Stromal cell of bone marrow (primary cell): ENCODE results near the gene UBE2H.
"Not testable (repeated sequence)": the region's sequence is repeated elsewhere in the genome, so short reads cannot be mapped to it uniquely, and the experiment has no call there.

Experiments
- DNase-seq: peaks from one replicate; pipeline ENCODE4 v3.0.0-alpha.2; 2012; ENCODE audit warnings: low read depth

Gene UBE2H

DNA sequence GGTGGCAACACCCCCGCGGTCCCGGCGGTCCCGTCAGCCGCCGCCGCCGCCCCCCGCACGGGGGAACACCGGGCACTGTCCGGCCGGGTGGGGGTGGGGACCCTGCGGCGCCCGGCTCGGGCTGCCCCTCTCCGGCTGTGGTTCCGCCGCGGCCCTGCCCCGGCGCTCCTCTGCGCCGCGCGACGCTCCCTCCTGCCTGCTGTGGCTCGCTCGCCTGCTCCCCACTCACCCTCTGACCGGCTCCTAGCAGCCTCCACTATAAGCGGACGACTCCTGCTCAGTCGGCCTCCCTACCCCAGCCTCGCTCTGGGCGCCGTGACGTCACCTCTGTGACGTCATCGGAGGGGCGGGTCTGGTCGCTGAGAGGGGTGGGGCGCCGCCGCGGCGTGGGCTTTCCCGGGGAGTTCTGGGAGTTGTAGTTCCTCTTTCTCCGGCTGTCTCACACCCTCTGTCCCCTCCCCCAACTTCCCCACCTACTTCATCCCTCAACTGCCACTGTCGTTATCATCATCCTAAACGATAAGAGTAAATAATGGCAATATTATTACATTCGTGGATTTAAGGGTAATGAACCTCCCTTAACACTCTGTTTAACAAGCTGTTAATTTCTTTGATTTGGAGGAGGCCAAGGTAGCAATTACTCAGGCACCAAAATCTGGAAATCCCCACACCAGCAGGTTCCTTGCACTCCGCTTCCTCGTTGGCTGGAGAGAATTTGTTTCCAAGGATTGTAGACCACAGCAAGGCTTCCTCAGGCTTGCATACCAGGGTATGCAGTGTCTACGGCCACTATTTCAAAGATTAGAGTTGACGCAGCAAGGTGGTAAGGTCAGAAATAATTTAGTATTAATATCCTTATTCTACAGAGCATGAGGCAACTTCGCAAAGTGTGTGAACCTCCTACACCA lies at the start of gene UBE2H:
UBE2H (minus strand) TSS at position 308 of the 908 bp plus-strand sequence. CDS start 405 bp downstream, outside the sequence.
- peak; percentile 81 for DNase-seq

DNA sequence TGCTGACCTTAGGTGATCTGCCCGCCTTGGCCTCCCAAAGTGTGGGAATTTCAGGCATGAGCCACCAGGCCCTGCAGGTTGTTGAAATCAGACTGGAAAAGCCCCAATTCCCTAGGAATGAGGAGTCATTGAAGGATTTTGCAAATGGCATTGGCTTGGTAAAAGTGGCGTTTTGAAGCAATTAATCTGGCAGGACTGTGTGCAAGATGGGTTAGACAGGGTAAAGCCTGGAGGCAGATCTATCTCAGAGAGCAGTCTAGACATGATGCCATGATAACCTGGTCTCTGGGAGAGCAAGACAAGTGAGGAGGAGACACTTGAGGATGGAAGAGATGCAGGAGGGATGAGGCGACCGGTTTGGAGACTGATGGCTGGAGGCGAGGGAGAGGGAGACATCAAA lies 45.7 kb upstream of the UBE2H start:
- DNase-seq = no peak

DNA sequence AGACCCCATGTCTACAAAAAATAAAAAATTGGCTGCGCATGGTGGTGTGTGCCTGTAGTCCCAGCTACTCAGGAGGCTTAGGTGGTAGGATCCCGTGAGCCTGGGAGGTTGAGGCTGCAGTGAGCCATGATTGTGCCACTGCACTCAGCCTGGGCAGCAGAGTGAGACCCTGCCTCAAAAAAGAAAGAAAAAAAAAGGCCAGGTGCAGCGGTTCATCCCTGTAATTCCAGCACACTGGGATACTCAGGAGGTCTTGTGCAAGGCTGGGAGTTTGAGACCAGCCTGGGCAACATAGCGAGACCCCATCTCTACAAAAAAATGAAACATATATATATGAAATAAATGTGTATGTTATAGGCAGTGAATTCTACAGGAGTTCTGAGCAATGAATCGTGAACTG lies 44.5 kb upstream of the UBE2H start:
- no peak for DNase-seq

DNA sequence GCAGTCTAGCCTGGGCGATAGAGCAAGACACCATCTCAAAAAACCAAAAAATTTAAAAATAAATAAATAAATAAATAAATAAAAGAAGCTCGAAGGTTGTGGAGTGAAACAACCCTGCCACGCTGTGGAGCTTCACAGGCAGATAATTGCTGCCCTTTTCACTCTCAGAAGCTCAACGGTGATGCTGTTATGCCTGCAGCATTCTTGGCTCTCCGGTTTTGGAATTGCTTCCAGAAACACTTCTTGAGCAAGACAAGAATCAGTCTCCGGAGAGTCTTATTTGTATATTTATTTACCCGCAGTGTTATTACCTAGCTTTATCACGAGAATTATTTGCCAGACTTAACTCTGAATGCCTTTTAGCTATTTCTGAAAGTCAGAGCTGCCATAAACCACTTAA lies 40.5 kb upstream of the UBE2H start:
- DNase-seq = no peak

DNA sequence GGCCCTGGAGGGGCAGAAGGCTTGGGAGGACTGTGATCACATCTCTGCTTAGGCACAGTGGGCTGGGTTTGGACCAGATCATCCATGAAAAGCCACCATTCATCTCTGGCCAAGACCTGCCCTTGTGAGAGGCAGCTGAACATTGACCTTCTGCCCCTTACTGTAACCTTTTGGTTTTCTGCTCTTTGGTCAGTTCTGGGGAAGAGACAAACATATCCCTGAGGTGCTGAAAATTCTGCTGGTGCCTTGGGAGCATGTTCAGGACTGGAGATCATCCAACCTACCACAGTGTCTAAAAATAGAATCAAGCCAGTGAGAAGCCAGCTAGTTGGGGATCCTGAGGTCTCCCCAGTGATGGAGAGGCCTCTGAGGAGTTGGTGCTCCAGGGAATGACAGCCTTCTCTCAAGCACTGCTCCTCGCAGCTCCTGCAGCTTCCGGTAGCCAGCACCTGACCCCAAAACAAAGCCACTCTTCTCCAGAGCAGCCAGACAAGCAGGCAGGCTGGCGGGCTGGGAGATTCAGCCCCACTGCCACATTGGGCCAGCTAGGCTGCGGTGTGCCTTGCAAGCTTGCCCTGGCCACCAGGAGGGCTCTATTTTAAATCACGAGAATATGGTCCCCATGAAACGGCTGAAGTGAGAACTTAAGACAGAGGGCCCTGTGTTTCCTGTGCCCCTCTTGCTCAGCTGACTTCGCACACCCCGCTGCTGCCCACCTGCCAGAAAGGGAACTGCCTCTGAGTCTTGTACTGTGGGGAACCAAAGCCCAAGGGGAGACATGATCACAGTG lies 37.8 kb upstream of the UBE2H start:
- DNase-seq = no peak

DNA sequence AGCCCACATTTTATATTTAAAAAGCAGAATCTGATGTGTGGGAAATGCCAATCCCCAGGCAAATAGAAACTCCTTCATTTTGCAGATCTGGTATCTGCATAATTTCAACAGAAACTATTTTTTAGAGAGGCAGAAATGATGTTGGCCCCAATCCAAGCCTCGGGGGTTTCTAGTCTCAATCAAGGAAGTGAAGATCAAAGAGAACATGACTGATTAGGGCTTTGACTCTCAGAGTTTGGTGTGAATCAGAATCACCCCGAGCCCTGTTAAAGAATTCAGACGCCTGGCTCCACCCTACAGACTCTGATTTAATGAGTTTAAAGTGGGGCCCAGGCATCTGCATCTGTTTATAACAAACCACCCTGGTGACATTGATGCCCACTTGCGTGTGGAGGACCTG lies 36.7 kb upstream of the UBE2H start:
- no peak for DNase-seq

DNA sequence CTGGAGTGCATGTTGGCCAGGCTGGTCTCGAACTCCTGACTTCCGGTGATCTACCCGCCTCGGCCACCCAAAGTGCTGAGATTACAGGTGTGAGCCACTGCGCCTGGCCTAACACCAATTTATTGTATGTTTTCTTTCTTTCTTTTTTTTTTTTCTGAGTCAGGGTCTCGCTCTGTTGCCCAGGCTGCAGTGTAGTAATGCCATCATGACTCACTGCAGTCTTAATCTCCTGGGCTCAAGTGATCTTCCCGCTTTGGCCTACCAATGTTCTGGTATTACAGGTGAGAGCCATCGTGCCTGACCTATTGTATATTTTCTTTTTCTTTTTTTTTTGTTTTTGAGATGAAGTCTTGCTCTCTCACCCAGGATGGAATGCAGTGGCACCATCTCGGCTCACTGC lies 33.8 kb upstream of the UBE2H start:
- DNase-seq = no peak

DNA sequence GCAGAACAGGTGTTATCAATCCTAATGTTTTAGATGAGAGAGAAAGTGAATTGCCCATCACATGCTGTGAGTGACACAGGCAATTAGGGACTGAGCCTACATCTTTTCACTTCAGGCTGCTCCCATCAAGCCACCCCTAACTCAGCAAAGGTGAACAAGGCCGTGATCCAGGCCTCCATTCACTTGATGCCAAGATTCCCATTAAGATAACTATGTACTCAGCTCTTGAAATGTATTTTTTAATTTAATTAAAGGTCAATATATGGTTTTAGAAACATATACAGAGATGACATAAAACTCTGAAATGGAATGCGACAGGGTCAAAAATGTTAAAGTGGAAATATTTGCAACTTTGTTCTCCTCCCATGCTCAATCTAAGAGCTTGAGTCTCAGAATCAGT lies 27.9 kb upstream of the UBE2H start:
- DNase-seq = no peak

DNA sequence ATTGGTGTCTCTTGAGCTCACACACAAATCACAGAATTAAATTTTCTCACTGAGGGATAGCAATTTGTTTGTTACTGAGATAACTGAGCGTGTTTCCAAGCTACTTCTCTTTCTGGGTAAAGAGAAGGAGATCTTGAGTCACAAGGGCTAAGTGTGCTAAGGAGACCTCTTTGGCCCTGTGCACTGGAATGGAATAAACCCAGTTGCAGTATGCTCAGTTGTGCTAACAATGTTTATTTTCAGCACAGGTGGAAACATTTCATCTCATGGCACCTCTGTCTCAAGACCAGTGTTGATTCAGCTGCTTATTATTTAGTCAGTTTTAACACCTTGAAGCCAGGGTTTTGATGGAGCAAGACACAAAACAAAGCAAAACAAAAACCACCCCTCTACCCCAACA lies 22.5 kb upstream of the UBE2H start:
- DNase-seq = no peak

DNA sequence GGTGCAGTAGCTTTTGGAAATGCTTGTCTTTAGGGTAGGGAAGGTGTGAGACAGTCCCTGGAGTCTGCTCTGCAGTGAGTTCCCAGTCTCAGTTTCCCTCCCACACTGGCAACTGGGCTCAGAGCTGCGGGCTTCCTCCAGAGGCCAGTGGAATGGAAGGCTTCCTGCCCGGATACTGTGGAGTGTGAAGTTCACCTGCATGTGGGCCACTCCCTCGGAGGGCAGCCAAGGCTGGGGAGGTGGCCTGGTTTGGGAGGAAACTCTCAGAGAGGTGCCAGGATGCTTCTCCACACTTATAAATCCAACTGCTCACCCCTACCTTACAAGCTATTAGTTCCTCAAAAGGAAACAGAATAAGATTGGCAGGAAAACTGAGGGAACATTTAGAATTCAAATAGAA lies 18.1 kb upstream of the UBE2H start:
- no peak for DNase-seq

DNA sequence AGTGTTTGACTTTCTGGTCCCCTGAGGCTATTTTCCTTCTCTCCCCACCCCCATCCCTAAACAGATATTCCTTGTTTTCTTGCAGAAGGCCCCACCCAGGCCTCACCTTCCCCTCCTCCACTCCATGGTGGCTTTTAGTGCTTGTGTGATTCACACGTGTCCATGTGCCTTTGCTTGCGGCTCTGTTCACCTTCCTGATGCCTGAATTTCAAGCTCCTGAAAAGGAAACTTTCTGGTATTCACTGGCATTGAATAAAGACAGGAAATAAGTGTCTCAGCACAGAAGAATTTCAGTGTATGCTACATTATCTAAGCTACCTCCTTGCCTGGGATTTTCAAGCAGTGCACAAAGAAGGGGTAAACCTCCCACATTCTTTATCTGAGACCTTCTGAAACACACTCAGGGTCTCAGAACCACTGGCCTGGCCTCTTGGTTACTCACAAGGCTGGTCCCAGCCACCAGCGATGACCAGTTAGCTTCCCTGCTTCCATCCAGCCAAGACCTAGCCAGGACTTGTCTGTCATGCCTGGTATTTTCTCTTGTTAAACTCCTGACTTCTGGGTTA lies 17.2 kb upstream of the UBE2H start:
- no peak for DNase-seq

DNA sequence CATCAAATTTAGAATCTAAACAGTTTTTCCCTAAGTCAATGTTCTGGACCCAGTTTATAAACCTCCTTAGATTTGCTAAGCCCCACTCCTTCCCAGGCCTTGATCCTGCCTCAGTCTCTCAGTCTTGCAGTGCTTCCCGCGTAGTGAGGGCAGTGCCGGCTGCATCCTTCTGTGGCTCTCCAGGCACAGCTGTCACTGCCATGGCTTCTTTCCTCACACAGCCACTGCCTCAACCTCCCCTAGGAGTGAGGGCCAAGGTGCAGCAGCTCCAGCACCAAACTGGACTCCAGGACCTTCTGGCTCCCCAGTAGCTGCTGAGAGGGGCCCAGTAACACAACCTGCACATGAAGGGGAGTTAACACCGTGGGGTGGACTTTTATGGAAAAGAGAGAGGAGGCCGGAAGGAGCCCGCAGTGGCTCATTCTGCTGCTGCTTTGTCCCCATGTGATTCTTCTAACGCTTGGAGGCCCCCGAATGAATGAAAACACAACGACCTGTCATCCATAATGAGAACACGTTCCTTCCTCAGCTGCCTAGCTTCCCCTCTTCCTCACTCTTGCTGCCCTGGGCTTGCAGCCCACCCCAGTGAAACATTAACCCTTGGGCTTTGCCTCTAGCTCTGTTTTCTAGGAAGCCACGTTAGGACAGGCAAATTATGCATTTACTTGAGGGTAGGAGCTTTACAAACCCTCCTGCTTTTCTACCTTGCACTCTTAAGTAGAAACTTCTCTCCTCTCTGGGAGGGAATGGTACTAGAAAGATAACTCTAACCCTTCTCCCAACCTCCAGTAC lies 16.0 kb upstream of the UBE2H start:
- no peak for DNase-seq

DNA sequence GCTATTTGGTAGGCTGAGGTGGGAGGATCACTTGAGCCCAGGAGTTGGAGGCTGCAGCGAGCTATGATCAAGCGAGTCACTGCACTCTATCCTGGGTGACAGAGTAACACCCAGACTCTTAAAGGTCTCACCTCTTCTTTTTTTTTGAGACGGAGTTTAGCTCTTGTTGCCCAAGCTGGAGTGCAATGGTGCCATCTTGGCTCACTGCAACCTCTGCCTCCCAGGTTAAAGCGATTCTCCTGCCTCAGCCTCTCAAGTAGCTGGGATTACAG lies 7.4 kb upstream of the UBE2H start:
- not testable (repeated sequence) for DNase-seq

DNA sequence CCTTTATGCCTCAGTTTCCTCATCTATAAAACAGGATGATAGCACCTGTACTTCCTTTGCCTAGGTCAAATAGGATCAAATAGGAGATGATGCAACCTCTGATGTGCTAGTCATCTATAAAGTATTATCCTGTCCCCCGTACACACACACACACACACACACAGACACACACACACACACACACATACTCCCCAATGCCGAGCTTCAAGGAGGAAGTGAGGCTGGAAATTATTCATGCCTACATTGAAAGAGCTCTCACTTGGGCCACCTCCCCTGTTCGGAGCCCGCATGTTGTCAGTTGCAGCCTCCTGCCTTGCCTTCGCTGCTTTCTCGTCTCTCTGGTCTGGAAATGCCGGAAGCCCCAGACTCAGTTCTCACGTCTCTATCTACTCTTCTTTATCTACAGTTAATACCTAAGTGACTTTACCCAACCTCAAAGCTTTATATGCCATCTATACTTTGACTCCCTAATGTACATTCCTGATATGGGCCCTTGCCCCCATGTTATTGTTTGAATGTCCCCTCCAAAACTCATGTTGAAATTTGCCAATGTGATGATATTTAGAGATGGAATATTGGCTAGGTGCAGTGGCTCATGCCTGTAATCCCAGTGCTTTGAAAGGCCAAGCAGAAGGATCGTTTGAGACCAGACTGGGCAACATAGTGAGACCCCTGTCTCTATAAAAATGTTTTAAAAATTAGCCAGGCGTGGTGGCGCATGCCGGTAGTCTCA lies 6.9 kb upstream of the UBE2H start:
- no peak for DNase-seq

DNA sequence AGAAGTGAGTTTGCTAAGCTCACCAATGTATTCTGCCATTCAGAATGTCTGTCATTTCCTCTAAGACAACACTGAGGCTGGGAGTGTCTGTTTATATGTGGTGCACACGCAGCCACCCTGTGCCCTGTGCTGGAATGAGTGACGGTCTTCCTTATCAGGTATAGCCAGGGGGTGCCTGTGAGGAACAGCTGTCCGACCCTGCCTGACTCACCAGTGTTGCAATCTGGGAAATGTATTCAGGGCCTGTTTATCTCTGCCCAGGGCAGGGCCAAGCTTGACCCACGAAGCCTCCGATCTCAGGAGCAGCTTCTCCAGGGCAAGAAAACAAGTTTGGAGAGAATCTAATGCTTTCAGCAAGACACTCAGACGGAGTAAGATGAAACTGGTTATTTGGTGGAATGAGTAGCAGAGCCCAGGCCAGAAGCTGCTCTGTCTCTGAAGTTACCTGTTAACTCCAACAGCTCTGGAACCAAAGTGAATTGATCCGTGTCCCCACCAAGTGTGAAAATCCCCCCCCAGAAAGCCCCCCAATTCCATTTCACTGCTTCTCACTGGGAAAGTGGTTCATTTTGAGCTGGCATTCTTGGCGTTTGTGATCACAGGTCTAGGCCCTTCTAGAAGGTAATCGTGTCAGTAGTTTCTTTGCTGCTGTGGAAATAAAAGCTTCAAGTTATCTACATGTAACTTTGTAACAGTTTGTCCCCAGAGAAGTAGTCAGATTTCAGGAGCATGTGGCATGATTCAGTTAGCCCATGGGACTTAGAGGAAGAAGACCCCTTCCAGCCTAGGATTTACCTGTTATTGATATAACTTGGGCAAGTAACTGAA lies 6.1 kb upstream of the UBE2H start:
- no peak for DNase-seq

DNA sequence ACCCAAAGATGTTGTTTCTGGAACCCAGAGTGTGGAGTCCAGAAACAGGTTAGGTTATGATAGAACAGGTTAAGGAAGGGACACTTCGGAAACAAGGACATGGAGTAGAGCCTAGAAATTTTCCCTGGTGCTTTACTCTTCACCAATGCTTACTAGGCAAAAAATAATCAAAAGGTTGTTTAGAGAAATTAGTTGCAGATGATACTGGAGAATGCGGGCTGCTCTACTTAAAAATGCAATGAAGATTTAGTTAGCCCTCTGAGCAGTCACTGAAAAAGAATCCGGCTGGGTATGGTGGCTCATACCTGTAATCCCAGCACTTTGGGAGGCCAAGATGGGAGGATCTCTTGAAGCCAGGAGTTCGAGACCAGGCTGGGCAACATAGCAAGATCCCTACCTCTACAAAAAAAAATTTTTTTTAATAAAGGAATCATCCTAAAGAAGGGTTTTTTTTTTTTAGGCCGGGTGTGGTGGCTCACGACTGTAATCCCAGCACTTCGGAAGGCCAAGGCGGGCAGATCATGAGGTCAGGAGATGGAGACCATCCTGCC lies 3.3 kb upstream of the UBE2H start:
- no peak for DNase-seq

DNA sequence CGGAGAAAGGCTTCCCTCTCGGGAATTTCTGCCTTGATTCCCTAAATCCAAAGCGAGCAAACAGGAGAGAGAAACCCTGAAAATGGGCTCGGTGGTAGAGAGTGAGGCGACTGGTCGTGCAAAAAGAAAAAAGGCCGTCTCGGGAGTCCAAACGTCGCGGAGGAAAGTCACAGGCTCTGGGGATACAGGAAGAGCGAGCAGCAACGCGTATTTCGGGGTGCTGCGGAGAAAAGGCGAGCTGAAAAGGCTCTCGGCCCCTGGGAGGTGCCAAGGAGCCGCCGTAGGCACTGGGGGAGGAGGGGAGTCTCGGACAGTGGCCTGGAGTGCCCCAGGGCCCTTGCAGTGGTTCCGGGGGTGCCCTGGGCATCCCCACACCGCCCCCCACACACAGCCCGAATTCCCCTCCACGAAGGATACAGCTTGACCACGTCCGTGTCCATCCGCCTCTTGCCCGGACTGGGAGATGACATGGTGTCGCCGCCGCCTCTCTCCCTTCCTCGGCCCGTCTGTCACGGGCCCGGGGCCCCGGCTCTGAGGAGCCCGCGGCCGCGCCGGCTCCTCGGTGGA lies 591 bp downstream of the UBE2H start:
- DNase-seq = no peak

DNA sequence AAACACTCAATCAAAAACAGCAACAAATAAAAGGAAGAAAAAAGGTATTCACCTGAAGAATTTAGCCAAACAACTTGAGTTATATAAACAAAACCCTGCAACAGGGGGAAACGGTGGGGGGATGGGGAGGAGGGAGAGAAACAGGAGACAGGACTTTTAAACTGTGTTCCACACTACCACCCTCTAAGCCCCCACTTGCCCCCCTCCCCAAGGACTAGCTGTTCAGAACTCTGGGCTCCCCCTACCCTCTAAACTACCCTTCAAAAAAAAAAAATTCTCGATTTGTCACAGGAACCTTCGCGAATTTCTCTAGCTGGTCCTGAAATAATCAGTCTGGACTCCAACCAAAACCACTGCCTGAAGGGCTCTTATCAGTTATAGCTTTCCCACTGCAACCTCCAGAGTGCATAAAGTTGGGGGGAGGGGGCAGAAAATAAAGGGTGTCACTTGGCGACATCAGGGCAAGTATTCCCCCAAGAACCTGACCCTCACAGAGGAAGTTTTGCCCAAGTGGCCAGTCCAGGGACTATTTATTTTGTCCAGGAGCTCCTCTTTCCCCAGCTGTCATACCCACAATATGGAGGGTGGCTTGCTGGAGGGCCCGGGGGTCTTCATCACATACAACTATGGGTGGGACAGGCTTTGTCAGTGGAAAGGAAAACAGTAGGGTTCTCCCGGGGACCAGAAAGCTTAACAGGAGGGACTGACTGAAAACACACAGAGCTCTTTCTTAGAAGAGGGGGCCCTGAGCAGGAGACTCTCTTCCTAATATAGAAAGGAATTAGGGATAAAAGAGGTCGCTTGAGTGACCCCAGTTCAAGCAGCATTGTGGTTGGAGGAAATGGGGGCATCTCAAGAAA lies 1.3 kb downstream of the UBE2H start:
- no peak for DNase-seq

DNA sequence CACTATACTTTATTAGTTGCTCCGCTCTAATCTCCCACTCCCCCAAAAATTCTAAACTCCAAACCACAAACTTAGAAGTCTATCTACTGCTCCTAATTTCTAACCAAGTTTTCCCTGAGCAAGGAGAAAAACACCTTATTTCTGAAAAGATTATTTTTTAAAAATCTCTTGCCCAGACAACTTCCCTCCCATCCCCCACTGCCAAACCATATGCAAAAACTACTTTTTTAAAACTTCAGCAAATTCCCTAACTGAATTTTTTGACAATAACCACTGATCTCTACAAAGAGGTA lies 1.9 kb downstream of the UBE2H start:
- DNase-seq = no peak
